Activated naive CD8-positive, alpha-beta T cell treated with anti-CD3 and anti-CD28 coated beads, Interleukin-2, amount 50 U/mL, for 16 hours (primary cell): ENCODE data around the gene PTPRH.
"Not testable (repeated sequence)": the region's sequence is repeated elsewhere in the genome, so short reads cannot be mapped to it uniquely, and the experiment has no call there.

Experiments used
- DNase-seq: peaks from one replicate; pipeline ENCODE4 v3.0.0-alpha.2; 2020; ENCODE audit warnings: low read depth, low spot score

Gene PTPRH

DNA sequence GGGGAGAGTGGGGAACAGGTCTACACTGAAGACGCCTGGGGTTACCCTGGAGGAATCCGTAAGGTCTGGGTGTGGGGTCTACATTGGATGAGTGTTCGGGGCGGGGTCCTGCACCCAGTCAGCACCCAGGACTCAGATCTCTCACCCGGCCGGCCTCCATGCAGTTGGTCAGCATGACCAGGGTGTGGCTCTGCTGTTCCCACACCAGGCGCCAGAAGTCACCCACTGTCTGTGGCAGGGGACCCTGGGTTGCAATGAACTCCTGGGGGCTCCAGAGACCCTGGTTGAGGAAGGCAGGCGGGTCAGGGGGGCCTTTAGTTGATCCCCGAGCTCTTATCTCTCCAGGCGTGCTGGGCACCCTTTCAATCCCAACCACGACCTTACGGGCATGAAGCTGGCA is 23.2 kb downstream of the PTPRH start:
- DNase-seq, result no peak

DNA sequence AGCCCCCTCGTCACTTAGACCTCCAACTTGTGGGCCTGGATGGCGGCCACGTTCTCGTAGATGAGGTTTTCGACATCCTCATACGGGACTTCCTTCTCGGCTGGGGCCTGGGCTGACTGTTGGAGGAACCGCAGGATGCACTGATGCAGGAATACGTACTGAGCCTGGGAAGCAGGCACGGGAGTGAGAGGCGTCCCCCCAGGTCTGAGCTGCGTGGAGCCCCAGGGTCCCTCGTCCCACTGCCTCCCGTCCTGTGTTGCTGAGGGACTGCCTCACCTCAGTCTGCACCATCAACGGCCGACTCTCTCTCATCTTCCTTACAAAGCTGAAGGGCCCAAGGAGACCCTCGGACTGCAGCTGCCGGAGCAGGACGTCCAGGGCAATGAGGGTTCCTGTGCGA is 27.6 kb downstream of the PTPRH start:
- no peak for DNase-seq

DNA sequence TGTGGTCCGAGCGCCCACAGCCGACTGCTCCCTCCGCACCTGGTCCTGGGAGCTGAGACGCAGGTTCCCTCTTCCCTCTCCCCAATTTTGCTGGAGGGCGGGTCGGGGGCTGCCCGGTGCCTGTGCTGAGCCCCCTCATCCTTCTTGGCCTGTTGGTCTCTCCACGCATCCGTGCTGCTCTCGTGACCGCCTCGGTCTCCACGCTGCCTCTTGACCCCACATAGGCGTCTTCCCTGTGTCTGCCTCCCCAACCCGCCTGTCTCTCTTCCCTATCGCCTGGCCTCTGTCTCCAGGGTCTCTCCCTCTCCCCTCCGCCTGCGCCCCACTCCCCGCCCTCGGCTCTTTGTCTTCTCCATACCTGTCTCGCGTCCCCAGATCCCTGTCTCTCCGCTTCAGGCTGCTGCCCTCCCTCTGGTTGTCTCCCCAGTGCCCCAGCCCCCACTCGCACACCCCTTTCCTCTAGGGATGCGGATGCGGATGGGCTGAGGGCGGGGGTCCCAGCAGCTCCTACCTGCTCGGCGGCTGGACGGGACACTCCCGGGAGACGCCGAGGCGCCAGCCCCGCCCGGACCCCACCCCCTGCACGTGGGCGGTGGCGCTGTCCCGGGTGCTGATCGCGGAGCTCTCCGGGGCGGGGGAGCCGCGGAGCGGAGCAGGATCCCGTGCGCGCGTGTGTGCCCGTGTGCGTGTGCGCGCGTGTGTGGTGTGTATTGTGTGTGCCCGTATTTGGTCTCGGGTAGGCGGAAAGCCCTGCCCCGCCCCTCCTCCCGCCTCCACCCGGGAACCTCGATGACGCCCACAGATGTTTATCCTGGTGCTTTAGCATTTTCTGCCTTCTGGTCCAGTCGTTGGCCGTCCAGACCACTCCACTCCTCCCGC is 29.5 kb downstream of the PTPRH start, which contains the start of gene SYT5:
Gene SYT5 (minus strand): TSS at position 684 of the 879 bp plus-strand sequence. CDS start 1,248 bp downstream, outside the sequence.
- peak; percentile 42 for DNase-seq

DNA sequence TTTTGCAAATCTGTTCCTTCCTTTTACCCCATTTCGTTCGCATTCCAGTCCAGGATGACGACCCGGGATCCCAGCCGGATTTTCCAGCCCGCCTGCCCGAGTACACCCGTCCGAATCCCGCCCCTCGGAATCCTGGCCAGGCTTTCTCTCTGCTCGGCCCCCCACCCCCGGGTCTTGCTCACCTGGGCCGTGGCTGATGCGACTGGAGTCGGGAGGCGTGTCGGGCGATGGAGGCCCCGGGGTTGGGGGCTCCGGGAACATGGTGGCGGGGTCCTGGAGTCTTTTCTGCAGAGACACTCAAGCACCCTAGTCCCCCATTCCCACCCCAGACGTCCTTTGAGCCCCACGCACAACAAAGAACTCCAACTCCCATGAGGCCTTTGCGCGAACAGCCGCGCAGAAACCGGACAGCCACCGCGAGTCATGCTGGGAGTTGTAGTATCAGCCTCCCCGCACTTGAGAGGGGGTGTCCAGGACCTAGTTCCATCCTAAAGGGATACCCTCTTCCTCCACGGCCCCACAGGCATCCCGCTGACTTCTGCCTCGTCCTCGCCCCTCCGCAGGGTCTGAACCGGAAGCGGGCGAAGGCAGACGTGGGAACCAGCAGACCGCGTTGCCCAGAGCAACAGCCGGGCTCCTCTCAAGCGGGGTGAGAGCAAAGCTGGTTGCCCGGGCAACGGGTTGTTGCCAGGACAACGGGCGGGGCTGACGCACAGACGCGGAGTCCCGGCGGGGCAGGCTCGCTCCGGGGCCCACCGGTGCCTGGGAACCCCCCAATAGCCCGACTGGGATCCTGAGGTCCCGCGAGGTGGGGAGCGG is 30.3 kb downstream of the PTPRH start:
- peak; percentile 69 for DNase-seq

DNA sequence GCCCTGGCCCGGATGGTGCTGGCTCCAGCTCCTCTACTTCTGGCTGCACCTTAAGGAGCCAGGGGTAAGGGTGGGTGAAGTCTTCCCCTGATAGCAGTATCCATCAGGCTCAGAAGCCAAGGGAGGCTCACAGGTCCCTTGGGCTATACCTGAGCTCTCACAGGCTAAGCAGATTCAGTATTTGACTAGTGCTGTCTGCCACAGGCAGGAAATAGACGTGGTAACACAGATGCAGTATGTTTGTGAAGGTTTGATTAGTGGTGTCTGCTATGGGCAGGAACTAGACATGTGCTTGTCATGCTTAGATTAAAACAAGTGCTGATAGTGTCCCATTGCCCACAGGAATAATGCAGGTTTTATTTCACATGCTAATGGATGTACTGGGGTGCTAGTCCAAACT is 33.2 kb downstream of the PTPRH start:
- no peak for DNase-seq

DNA sequence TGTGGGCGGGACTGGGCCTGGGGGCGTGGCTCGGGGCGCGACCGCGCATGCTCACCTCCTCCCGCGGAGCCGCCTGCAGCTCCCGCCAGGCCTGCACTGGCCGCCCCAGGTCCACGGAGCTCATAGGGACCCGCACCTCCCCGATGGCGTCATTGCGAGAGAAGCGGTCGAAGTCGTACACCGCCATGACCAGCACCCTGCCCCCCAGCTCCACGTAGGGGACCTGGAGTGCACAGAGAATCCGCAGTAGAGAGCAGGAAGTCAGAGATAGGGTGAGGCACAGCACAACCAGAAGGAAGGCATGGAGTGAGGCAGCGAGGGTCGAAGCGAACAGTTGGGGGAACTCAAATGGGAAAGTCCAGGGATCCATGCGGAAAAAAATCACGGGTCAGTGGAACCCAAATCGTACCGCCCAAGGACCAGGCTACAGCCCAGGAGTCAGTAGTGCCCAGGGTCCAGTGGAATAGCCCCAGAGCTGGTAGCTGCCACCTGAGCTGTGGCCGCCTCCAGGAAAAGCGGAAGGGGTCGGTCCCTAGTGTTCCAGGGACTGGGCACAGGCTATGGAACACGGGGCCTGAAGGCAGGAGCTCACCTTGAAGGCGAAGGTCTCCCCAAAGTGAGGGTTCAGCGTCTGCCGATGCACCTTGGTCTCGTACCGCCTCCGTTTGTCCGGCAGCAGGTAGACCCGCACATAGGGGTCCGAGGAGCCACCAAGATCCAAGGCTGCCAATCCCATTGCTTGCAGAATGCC is 34.0 kb downstream of the PTPRH start:
- DNase-seq, result no peak

DNA sequence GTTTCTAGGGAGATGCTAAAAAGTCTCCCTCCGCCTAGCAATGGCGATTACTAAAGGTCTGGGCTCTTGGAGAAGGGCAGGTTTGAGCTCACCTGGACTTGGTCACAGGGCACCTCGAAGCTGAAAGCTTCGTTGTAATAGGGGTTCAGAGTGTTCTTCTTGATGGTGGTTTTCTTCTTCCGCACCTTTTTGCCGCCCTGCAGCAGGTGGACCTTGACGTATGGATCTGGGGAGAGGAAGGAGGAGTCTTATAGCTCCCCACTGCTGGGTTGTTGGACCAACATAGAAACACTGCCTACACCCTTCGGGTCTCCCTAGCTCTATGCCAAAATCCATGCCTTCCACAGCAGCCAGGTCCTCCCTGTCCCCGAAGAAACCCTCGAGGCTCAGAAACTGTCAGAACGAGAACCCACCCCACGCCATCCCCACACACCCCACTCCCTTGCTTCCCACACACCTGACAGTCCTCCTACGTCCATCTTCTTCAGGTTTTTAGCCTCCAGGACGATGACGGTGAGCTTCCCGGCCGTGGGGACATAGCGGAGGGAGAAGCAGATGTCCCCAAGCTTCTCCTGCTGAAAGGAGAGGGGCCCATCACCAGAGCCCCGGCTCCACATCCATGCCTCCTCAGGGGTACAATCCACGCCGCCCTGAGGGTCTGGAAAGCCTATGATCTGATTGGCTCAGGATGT is 34.7 kb downstream of the PTPRH start:
- DNase-seq, result no peak

DNA sequence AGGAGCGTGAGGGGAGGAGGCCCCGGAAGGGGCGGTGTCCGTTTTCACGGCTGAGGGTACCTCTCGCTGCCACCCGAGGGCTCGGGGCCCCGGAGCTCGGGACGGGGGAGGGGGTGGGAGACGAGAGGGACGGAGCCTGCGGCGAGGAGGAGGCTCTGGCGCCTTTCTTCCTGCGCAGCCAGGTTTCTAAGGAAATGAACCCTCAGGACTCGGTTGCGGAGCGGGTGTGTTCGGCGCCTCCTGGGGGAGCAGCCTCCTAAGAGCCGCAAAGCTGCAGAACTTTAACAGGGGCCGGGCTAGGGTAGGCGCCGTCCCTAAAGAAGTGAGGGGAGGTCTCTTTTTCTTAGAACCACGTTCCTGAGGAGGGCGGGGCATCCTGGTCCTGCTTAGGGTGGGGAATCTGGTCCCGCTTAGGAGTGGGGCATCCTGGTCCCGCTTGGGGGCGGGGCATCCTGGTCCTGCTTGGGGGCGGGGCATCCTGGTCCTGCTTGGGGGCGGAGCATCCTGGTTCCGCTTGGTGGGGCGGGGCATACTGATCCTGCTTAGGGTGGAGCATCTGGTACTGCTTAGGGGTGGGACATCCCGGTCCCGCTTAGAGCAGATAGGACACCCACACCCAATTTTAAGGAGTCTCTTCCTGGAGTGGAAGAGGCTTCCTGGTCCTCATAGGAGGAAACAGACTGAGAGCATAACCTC is 35.4 kb downstream of the PTPRH start:
- no peak for DNase-seq

DNA sequence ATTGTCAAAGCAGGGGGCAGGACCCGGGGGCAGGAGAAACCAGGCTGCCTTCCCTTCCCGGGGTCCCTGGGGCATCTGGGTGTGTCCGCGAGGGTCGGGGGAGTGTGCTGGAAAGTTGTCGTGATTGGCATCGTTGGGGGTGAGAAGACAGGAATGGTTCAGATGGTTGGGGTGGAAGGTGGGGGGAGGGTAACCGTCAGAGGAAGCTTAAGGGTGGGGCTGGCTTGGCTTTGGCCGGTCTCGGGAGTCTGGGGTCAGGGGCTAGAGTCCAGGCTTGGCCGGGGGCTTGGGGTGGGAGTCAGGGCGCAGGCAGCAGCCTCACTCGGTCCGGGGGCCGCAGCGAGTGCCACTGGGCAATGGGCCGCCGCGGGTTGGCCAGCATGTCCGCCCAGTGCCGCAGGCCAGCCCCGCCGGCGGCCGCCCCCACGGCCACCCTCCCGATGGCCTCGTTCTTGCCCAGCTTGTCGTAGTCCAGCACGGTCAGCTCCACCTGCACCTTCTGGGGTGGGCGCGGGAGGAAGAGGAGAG is 36.1 kb downstream of the PTPRH start:
- DNase-seq, result no peak

DNA sequence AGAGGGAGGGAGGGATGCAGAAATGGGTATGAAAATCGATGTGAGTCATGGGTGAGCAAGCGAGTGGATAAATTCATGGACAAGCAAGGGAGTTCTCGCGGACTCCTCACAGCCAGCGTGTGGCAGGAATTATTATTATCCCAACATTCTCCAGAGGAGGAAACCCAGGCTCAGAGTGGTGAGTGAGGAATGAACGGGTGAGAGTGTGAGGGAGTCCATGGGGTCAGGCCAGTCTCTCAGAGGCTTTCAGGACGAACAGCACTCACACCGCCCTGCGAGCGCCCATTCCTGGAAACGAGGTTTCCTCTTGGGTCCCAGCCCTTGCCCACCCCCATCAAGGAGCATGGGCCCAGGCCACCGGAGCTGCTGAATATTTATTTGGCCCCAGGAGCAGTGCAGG is 36.6 kb downstream of the PTPRH start:
- no peak for DNase-seq

DNA sequence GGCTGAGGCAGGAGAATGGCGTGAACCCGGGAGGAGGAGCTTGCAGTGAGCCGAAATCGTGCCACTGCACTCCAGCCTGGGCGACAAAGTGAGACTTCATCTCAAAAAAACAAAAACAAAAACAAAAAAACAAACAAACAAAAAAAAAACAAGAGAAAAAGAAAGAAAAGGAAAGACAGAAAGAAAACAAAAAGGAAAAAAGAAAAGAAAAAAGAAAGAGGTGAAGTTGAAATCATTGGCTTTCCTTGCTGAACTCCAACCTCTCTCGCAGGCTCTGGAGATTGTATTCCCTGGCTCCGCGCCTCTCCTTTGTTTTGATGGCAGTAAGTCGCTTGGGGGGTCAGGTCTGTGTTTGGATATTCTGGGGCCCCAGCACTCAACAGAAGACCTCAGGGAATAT is 37.0 kb downstream of the PTPRH start:
- DNase-seq, result not testable (repeated sequence)

DNA sequence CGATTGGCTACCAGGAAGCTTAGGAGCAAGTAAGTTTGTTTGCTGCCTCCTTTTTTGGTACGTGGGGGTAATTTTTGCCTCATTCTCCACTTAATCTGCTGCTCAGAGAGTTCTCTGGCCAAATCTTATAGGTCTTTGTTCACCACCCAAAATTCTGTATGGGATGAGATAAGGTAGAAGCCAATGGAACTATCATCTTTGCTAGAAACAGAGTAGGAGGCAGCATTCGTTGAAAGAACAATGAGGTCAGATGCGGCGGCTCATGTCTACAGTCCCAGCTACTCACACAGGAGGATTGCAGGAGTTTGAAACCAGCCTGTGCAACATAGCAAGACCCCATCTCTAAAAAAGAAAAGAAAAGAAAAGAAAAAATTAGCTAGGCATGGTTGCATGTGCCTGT is 37.9 kb downstream of the PTPRH start:
- DNase-seq, result no peak

DNA sequence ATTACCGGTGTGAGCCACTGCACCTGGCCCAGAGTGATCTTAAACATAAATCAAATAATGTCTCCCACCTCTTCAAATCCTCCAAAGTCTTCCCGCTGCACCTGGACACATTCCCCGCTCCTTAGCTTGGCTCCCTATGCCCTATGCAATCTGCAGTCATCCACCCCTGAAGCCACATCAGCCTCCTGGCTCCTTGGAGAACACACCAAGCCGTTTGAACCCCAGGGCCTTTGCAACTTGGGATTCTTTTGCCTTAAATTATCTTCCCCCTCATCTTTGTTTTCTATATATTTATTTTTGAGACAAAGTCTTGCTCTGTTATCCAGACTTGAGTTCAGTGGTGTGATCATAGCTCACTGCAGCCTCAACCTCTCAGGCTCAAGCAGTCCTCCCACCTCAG is 40.2 kb downstream of the PTPRH start:
- DNase-seq, result no peak

DNA sequence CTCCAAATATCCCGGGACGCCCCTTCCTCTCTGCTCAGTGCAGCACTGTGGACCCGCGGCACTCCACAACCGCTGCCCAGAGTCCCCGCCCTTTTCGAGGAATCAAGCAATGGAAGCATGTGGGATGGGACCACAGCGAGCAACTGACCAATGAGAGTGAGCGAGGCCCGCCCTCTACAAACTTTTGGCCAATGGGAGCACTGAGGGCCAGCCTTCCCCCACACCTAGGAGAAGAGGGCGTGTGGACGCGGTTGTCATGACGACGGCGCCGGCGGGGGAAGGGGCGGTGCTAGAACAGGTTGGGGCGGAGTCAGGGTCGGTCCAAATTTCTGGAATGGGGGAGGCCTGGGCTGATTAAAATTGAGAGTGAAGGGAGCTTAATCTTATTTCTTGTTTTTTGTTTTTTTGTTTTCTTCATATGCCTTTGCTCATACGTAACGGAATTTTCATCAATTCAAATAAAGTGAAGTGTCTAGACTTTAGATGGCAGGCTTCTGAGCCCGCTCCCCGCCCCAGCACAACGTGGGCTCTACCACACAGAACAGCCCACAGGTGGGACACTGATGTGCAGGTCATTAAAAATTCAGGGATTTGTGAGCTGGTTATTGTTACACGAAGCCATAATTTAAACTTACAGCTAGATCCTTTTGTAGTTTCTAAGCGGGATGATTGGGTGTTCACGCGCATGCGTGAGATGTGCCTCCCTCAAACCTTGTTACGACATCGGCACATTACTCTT is 42.6 kb downstream of the PTPRH start, which contains the start of gene DNAAF3:
Gene DNAAF3 (minus strand): TSS at position 84 of the 739 bp plus-strand sequence. CDS start 200 bp downstream, outside the sequence.
- peak; percentile 17 for DNase-seq

DNA sequence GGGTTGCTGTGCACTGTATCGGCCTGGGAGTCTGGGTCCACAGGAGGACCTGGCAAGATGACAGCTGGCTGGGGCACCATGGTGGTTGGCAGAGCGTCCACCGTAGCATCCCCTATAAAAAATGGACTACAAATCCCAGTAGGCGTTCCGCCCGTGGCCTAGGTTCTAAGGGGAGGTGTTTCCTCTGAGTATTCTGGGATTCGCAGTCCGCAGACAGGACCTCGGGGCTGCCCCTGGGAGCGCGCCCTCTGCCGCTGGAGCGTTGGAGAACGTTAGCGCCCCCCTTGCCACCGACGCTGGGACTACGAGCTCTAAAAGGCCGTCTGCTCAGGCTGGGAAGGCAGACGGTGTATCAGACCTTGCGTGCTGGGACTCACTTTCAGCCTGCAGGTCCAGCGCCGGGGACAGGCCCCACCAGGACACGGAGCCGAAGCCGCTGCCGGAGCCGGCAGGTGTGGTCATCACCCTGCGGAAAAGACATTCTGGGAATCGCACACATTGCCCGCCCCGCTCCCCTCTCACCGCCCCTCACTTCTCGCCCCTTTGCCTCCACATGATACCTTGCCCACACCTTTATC is 43.3 kb downstream of the PTPRH start:
- no peak for DNase-seq

DNA sequence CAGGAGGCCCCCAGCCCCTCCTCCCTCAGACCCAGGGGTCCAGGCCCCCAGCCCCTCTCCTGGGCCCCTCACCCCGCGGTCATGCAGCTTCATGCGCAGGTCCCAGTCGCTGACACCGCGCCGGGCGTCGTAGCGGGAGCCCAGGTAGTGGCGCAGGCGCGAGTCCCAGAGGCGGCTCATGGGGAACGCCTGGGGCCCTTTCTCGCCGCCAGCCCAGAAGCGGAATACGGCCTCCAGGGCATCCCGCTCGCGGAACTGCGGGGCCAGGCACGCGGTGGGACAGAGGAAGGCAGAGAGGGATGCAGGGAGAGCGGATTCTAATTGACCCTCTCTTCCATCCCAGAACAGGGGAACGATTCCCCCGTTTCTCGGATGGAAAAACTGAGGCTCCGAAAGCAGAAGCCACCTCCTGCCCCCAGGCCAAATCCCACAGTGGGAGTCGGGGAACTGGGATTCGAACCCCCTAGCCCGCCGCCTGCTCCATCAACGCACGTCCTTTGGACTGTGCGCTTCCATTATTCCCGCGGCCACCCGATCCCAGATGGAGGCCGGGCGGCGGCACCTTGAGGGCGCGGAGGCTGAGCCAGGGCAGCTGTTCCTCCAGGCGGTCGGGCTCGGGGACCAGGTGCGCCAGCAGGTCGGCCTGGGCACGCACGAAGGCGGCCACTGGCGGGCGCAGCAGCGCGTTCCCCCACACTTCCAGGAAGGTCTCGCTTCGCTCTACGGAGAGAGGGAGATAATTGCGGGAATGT is 47.6 kb downstream of the PTPRH start:
- no peak for DNase-seq

DNA sequence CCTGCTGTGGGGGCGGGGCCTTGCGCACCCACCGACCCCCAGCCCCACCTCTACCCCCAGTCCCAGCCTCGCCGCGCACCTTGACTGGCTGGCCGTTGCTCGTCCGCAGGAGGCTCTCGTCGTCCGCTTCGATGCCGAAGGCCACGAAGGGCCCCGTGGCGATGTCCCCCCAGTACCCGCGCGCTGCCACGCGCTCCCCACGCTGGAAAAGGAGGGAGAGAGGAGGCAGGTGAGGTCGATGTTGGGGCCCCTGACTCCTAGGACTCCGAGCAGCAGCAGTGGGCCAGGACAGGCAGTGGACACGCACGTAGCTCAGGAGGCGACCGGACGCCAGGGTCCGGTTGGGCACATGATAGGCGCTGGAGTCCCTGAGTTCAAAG is 48.3 kb downstream of the PTPRH start:
- DNase-seq, result no peak

DNA sequence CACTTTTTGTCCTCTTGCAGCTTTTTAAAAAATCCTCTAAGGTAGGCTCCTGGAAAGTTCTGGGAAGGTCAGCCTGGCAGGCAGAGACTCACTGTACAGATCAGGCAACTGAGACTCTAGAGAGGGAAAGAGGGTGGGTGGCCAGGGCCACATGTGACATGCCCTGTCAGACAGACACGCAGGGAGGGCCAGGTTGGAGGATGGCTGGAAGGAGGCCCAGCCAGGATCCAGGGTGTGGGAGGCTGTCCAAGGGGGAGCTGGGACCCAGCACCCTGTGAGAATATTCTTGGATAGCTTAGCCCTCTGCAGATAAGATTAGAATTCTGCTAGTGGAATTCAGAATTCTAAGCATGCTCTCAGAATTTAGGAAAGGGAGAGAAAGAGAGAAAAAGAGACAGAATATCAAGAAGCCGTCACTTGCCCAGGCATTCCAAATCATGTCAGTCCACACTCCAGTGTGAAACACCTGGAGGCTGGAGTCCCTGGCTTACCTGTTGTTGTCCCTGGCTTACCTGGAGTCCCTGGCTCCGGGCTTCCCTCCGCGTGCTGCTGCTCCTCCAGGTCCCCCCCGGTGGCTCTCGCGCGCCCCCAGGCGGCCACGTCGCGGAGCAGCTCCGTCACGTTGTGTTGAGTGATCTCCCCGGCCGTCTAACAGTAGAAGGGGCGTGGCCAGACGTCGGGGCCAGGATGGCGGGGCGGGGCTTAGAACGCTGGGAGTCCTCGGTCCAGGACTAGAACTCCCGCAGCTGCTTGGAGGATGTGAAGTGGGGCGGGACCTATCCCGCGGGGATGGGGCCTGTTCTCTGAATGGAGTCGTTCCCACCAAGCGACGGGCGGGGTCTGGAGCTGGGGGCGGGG is 48.9 kb downstream of the PTPRH start:
- peak; percentile 75 for DNase-seq
